Parathyroid adenoma (tissue), 2 donors: ENCODE data around the gene MSH3.
"Not testable (repeated sequence)": the region's sequence is repeated elsewhere in the genome, so short reads cannot be mapped to it uniquely, and the experiment has no call there.

Experiments
- H2AFZ ChIP-seq: fragments of 300-600 bp; sonication (generic); one replicate; pipeline ENCODE4 v1.7.0; 2017; ENCODE audit warnings: antibody characterized with exemption, mild to moderate bottlenecking
- H3K27ac ChIP-seq: fragments of 300-600 bp; sonication (generic); one replicate; pipeline ENCODE4 v1.7.0; 2017
- H3K27me3 ChIP-seq: fragments of 300-600 bp; sonication (generic); one replicate; pipeline ENCODE4 v1.7.0; 2017; ENCODE audit warnings: low read length; ENCODE audit not compliant: control insufficient read depth, insufficient read depth
- H3K36me3 ChIP-seq: fragments of 300-600 bp; sonication (generic); one replicate; pipeline ENCODE4 v1.7.0; 2017; ENCODE audit warnings: low read length; ENCODE audit not compliant: control insufficient read depth, insufficient read depth
- H3K4me1 ChIP-seq: fragments of 300-600 bp; sonication (generic); one replicate; pipeline ENCODE4 v1.7.0; 2017; ENCODE audit warnings: control low read depth
- H3K4me2 ChIP-seq: fragments of 300-600 bp; sonication (generic); one replicate; pipeline ENCODE4 v1.7.0; 2017; ENCODE audit warnings: low read length
- H3K4me3 ChIP-seq: fragments of 300-600 bp; sonication (generic); one replicate; pipeline ENCODE4 v1.7.0; 2017; ENCODE audit warnings: low read depth, low read length
- H3K79me2 ChIP-seq: fragments of 300-600 bp; sonication (generic); one replicate; pipeline ENCODE4 v1.7.0; 2017; ENCODE audit warnings: control low read depth
- H3K9ac ChIP-seq: fragments of 300-600 bp; sonication (generic); one replicate; pipeline ENCODE4 v1.7.0; 2017; ENCODE audit warnings: mild to moderate bottlenecking
- H3K9me3 ChIP-seq: fragments of 300-600 bp; sonication (generic); one replicate; pipeline ENCODE4 v1.7.0; 2017; ENCODE audit warnings: low read length; ENCODE audit not compliant: control insufficient read depth
- TF ChIP-seq, protein P1 (sequence below): fragments of 300-600 bp; sonication (generic); IDR thresholded peaks from one replicate; pipeline ENCODE4 v1.7.0; 2017; ENCODE audit warnings: antibody characterized with exemption, mild to moderate bottlenecking
- donor health status: primary hyperparathyroidism.

Gene MSH3

DNA sequence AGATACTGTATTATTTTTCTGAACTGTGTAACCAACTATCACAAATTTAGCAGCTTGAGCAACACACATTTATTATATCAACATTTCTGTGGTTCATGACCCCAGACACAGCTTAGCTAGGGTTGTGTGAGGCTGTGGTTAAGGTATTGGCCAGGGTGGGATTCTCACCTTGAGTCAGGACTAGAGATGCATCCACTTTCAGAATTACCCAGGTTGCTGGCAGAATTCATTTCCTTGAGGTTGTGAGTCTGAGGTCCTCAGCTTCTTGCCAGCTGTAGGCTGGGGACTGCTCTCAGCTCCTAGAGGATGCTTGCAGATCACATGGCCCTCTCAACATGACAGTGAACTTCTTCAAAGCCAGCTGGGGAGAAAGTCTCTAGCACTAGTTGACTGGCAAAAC, 183.2 kb downstream of the MSH3 start:
- Histone ChIP-seq H3K27me3 (no peaks in the 10 kb centered on the region), H2AFZ (no peak overlapping the region), H3K9ac (no peak overlapping the region), H3K79me2 (peaks cover 5% of the 10 kb centered on the region), H3K4me2 (no peak overlapping the region), H3K36me3 (no peaks in the 10 kb centered on the region), H3K4me1 (no peaks in the 10 kb centered on the region), H3K27ac (no peak overlapping the region), H3K9me3 (no peaks in the 10 kb centered on the region), H3K4me3 (no peak overlapping the region)
- TF ChIP-seq, protein P1, sequence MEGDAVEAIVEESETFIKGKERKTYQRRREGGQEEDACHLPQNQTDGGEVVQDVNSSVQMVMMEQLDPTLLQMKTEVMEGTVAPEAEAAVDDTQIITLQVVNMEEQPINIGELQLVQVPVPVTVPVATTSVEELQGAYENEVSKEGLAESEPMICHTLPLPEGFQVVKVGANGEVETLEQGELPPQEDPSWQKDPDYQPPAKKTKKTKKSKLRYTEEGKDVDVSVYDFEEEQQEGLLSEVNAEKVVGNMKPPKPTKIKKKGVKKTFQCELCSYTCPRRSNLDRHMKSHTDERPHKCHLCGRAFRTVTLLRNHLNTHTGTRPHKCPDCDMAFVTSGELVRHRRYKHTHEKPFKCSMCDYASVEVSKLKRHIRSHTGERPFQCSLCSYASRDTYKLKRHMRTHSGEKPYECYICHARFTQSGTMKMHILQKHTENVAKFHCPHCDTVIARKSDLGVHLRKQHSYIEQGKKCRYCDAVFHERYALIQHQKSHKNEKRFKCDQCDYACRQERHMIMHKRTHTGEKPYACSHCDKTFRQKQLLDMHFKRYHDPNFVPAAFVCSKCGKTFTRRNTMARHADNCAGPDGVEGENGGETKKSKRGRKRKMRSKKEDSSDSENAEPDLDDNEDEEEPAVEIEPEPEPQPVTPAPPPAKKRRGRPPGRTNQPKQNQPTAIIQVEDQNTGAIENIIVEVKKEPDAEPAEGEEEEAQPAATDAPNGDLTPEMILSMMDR = no peak

DNA sequence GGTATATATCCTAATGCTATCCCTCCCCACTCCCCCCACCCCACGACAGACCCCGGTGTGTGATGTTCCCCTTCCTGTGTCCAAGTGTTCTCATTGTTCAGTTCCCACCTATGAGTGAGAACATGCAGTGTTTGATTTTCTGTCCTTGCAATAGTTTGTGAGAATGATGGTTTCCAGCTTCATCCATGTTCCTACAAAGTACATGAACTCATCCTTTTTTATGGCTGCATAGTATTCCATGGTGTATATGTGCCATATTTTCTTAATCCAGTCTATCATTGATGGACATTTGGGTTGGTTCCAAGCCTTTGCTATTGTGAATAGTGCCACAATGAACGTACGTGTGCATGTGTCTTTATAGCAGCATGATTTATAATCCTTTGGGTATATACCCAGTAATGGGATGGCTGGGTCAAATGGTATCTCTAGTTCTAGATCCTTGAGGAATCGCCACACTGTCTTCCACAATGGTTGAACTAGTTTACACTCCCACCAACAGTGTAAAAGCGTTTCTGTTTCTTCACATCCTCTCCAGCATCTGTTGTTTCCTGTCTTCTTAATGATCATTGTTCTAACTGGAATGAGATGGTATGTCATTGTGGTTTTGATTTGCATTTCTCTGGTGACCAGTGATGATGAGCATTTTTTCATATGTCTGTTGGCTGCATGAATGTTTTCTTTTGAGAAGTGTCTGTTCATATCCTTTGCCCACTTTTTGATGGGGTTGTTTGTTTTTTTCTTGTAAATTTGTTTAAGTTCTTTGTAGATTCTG, 186.8 kb downstream of the MSH3 start:
- not testable (repeated sequence) for H3K4me1 ChIP-seq, H3K79me2 ChIP-seq, H2AFZ ChIP-seq, H3K27me3 ChIP-seq, H3K9me3 ChIP-seq, H3K27ac ChIP-seq, H3K4me2 ChIP-seq, H3K36me3 ChIP-seq, H3K4me3 ChIP-seq, H3K9ac ChIP-seq

DNA sequence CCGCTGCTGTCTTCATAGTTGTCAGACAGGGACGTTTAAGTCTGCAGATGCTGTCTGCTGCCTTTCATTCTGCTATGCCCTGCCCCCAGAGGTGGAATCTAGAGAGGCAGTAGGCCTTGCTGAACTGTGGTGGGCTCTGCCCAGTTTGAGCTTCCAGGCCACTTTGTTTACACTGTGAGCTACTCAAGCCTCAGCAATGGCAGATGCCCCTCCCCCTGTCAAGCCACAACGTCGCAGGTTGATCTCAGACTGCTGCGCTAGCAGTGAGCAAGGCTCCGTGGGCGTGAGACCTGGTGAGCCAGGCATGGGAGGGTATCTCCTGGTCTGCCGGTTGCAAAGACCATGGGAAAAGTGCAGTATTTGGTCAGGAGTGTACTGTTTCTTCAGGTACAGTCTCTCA, 192.0 kb downstream of the MSH3 start:
- not testable (repeated sequence) for H3K79me2 ChIP-seq, H3K27me3 ChIP-seq, H3K4me3 ChIP-seq, H3K4me1 ChIP-seq, H3K4me2 ChIP-seq, H3K9ac ChIP-seq, H2AFZ ChIP-seq, H3K27ac ChIP-seq, H3K36me3 ChIP-seq, H3K9me3 ChIP-seq

DNA sequence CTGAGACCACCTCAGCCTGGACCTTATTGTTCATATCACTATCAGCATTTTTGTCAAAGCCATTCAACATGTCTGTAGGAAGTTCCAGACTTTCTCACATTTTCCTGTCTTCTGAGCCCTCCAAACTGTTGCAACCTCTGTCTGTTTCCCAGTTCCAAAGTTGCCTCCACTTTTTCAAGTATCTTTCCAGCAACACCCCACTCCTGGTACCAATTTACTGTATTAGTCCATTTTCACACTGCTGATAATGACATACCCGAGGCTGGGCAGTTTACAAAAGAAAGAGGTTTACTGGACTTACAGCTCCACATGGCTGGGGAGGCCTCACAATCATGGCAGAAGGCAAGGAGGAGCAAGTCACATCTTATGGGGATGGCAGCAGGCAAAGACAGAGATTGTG, 195.7 kb downstream of the MSH3 start:
- not testable (repeated sequence) for H3K4me2 ChIP-seq, H3K9me3 ChIP-seq, H3K9ac ChIP-seq, H3K36me3 ChIP-seq, H3K4me1 ChIP-seq, H2AFZ ChIP-seq, H3K27me3 ChIP-seq, H3K4me3 ChIP-seq, H3K79me2 ChIP-seq, H3K27ac ChIP-seq

DNA sequence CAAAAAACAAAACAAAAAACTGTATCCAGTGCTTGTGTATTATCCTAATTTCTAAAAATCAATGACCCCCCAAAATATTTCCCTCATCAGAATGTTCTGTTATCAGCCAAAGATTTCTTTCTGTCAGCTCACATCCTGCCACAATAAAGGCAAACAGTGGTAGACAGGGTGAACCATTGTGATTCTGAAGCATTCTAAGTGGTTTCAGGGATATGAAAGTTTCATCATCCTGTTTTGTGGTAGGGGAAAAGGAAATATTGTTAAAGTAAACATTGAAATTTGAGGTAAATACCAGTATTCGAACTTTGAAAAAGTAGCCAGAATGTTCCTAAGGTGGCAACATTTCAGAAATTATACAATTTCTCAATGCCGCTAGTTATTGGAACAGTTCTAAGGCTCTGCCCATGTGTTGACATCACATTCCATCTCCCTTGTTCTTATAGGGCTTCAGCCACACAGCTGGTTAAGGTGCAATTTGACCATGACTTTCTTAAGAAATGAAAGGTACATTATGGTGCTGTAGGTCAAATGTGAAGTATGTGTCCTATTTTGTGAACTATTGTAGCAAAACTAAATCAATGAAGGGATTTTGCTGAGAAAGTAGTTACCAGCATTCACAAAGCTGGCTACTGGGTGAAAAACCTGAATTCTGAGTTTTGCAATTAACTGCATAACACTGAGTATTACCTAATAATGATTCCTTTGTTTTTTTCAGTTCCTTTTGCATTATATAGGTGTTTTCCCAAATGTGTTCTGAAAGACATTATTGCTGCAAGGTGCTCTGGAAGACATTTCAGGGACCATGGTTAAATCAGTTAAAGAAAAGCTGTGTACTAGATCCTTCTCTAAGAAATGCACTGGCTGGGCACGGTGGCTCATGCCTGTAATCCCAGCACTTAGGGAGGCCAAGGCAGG, 198.1 kb downstream of the MSH3 start:
- Histone ChIP-seq H3K4me2 (no peak overlapping the region), H3K27me3 (no peaks in the 10 kb centered on the region), H3K9me3 (no peaks in the 10 kb centered on the region), H3K4me1 (no peaks in the 10 kb centered on the region), H3K36me3 (no peaks in the 10 kb centered on the region), H3K79me2 (no peaks in the 10 kb centered on the region), H3K9ac (no peak overlapping the region), H3K4me3 (no peak overlapping the region), H3K27ac (no peak overlapping the region), H2AFZ (no peak overlapping the region)
- TF ChIP-seq, protein P1 = no peak

DNA sequence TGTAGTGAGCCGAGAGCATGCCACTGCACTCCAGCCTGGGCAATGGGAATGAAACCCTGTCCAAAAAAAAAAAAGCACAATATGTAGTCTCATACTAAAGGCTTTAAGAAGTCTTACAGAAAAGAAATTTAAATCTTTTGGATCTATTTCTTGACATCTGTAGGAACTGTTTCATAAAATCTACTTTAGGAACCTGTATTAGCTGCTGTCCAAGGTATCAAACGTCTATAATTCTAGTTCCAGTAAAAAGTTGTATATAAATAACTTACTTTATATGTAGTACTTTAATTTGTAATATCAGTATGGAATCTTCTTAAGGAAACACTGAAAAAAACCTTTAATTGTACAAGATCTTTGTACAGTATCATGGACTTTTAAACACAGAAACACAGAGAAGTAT, 199.0 kb downstream of the MSH3 start:
- Histone ChIP-seq H3K4me3 (no peak overlapping the region), H3K27me3 (no peaks in the 10 kb centered on the region), H3K27ac (no peak overlapping the region), H3K9ac (no peak overlapping the region), H3K9me3 (no peaks in the 10 kb centered on the region), H3K4me1 (no peaks in the 10 kb centered on the region), H3K4me2 (no peak overlapping the region), H3K79me2 (no peaks in the 10 kb centered on the region), H3K36me3 (no peaks in the 10 kb centered on the region), H2AFZ (no peak overlapping the region)
- TF ChIP-seq, protein P1 = no peak
